Measurements from ENCODE around the gene VTCN1.

The VTCN1 gene

DNA sequence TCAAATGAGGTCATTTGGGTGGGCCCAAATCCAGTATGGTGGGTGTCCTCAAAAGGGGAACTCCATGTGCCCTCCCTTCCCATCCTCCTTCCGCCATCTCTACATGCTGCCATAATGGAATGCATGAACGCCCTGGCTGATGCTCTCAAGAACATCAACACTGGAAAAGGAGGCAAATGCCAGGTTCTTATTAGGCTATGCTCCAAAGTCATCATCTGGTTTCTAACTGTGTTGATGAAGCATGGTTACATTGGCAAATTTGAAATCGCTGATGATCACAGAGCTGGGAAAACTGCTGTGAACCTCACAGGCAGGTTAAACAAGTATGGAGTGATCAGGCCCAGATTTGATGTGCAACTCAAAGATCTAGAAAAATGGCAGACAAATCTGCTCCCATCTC is 72.6 kb downstream of the VTCN1 start:
- no peak for TF ChIP-seq ZFX (IDR thresholded peaks at IDR 0.05; ENCODE audit: borderline replicate concordance)
- TF ChIP-seq, protein P1, sequence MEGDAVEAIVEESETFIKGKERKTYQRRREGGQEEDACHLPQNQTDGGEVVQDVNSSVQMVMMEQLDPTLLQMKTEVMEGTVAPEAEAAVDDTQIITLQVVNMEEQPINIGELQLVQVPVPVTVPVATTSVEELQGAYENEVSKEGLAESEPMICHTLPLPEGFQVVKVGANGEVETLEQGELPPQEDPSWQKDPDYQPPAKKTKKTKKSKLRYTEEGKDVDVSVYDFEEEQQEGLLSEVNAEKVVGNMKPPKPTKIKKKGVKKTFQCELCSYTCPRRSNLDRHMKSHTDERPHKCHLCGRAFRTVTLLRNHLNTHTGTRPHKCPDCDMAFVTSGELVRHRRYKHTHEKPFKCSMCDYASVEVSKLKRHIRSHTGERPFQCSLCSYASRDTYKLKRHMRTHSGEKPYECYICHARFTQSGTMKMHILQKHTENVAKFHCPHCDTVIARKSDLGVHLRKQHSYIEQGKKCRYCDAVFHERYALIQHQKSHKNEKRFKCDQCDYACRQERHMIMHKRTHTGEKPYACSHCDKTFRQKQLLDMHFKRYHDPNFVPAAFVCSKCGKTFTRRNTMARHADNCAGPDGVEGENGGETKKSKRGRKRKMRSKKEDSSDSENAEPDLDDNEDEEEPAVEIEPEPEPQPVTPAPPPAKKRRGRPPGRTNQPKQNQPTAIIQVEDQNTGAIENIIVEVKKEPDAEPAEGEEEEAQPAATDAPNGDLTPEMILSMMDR (IDR thresholded peaks at IDR 0.05): no peak
- no peak overlapping the region for H3K27ac ChIP-seq

DNA sequence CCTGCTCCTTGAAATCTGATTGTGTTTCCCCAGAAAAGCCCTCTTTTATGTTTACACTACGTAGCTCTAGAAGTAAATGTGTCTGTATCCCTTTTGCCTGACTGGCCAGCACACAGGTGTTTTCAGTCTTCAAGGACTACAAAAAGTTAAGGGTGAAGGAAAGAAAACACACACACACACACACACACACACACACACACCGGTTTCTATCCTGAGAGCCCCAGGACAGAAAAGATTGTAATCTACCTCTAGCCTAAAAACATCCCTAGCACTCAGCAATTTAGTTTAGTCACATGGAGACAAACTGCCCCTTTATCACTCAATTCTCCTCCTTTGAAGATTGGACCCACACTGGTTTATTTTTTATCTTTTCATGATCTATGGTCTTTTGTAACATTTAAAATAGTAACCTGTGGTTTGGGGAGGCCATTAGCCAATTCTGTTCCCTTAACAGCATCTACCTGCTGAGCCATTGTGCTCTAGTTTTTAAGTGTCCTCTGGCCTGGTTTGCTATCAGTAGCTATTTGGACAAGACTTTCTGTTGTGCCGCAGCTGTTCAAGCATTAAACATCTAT is 73.4 kb downstream of the VTCN1 start:
- H3K27ac ChIP-seq: no peak overlapping the region
- TF ChIP-seq, protein P1 (IDR thresholded peaks at IDR 0.05): no peak
- TF ChIP-seq ZFX (IDR thresholded peaks at IDR 0.05; ENCODE audit: borderline replicate concordance): no peak

DNA sequence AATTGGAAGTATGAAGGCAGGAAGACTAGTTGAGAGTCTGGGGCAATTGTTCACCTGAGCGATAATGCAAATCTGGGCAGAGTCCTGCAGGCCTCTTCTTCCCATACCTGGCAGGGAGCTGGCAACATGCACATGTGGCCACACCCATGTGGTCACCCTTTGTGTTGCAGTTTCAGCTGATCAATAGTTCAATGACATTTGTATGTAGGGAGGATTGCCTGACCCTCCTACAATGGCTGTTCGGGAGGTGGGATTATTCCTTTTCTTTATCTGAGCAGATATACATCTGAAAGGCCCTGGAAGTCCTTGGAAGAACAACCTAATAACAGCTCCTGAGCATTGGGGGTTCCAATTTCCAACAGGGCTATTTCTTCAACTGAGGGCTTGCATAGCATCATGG is 74.0 kb downstream of the VTCN1 start:
- no peak overlapping the region for H3K27ac ChIP-seq

DNA sequence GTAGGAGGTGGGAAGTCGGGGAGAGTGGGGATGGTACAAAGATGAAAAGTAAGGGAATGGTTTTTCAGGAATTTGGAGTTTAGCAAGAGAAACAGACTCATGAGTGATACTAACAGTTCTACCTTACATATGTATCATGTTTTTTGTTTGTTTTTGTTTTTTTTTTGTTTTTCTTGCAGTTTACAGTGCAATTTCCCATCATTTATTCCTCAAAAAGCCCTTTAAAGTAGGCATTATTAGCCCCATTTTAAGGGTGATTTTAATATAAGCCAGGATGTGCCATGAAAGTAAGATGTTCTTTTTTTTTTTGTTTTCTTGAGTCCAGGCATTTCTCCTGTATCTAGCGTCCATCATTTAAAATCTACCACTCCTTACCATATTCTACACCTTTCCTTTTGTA is 75.4 kb downstream of the VTCN1 start:
- TF ChIP-seq, protein P1 (IDR thresholded peaks at IDR 0.05): no peak
- TF ChIP-seq ZFX (IDR thresholded peaks at IDR 0.05; ENCODE audit: borderline replicate concordance): no peak
- H3K27ac ChIP-seq: no peak overlapping the region

More for the DNA sequence above, 74.0 kb downstream of the VTCN1 start:
- no peak for TF ChIP-seq ZFX (IDR thresholded peaks at IDR 0.05; ENCODE audit: borderline replicate concordance)
- TF ChIP-seq, protein P1 (IDR thresholded peaks at IDR 0.05): no peak

DNA sequence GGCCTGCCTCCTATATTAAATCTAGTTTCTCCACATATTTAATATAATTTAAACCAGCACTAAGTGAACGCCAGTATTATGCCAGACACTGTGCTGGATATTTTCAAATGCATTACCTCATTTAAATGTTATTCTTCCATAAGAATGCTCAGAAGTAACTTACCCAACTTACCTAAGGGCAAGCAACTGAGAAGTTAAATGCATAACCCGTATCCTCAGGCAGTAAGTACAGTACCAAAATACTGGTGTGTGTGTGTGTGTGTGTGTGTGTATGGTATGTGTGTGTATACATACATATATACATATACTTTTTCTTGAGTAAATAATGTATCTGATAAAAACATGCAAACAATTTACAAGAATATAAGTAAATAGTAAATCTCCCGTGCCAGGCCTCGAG is 80.2 kb downstream of the VTCN1 start:
- H3K27ac ChIP-seq: no peak overlapping the region
- TF ChIP-seq, protein P1 (IDR thresholded peaks at IDR 0.05): no peak
- TF ChIP-seq ZFX (IDR thresholded peaks at IDR 0.05; ENCODE audit: borderline replicate concordance): no peak

DNA sequence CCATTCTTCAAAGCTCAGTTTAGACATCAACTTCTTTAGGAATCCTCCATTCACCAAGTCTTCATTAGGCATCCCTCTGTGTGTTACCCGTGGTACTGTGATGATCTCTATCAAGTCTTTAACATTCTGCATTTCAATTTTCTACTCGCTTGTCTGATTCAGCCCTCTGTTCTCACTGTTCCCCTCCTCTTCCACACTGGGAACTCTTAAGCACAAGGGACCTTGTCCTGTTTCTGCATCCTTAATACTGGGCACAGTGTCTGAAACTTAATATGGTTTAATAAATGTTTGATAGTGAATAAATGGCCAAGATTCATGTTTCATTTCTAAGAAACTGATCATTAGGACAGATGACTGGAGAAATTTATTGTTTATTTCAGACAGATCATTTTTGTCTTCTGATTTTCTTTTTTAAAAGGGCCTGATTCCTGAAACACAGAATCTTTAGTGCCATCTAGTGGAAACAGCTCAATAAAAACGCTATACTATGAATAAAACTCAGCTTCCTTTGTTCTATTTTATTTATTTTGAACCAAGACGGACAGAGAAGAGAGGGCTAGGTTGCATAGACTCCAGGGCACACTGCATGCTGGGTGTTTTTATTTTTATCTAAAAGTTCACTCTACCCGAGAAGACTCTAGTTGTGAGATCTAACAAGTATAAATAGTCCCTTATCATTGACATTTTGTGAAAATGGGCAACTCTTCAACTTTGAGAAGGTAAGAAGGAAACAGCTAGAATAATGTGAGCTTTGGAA is 82.2 kb downstream of the VTCN1 start:
- H3K27ac ChIP-seq: no peak overlapping the region
- TF ChIP-seq, protein P1 (IDR thresholded peaks at IDR 0.05): peak; percentile 81
- no peak for TF ChIP-seq ZFX (IDR thresholded peaks at IDR 0.05; ENCODE audit: borderline replicate concordance)

DNA sequence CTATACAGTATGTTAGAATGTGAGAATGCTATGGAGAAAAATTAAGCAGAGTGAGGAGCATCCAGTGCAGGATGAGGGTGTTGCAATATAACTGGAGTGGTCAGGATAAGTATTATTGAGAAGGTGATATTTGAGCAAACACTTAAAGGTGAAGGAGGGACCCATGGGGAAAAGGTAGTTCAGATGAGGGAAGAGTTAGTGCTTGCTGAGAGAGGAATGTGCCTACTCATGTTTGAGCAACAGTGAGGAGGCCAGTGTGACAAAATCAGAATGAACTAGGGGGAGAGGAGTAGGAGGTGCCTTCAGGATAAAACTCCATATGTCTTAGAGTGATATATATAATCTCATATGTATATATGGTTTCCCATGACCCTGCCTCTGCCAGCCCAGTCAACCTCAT is 82.9 kb downstream of the VTCN1 start:
- no peak overlapping the region for H3K27ac ChIP-seq
- TF ChIP-seq, protein P1 (IDR thresholded peaks at IDR 0.05): no peak
- no peak for TF ChIP-seq ZFX (IDR thresholded peaks at IDR 0.05; ENCODE audit: borderline replicate concordance)

Data from 22Rv1 (cell line).